PC-3 (cell line): ENCODE results near the gene CACNA1D. TPM values are rescaled to one million over a fixed set of nuclear protein-coding genes. Genes with fewer than 3 reads are reported as not detected.

ENCODE experiments used
- ATAC-seq: fragments of 200-7000 bp; cut with Tn5 transposase; 2 replicates; pipeline ENCODE4 v1.9.1; 2020; ENCODE audit warnings: mild to moderate bottlenecking, moderate library complexity
- BruUV-seq: library from RNA; stranded (reverse); fragments of 400-500 nt; replicated peaks from 2 replicates; lab custom pipeline; 2021; lab: Mats Ljungman, UMichigan
- CTCF ChIA-PET: fragments of 300-600 bp; sonication (Branson Sonifier 250); formaldehyde crosslinking; loops from one replicate; lab custom pipeline; 2022; ENCODE audit warnings: antibody characterized with exemption; lab: Charles Lee
- POLR2A ChIA-PET: fragments of 300-600 bp; sonication (Branson Sonifier 250); formaldehyde crosslinking; loops from one replicate; lab custom pipeline; 2022; ENCODE audit warnings: antibody characterized with exemption; ENCODE audit not compliant: unreplicated experiment; lab: Charles Lee
- DNase-seq: peaks from one replicate; pipeline ENCODE4 v3.0.0-alpha.2; 2015
- H2AFZ ChIP-seq: fragments of 300-600 bp; sonication (generic); 2 replicates; pipeline ENCODE4 v1.6.0; 2016; ENCODE audit warnings: antibody characterized with exemption, low read length
- H3F3A ChIP-seq: fragments of 300-600 bp; sonication (generic); one replicate; pipeline ENCODE4 v1.6.0; 2017; ENCODE audit warnings: antibody characterized with exemption, low read length, control low read depth, mild to moderate bottlenecking; ENCODE audit not compliant: unreplicated experiment
- H3K27ac ChIP-seq: fragments of 300-600 bp; sonication (generic); 2 replicates; pipeline ENCODE4 v1.5.1; 2016; ENCODE audit warnings: mild to moderate bottlenecking, low read length
- H3K27me3 ChIP-seq: fragments of 300-600 bp; sonication (generic); 2 replicates; pipeline ENCODE4 v1.6.1; 2016; ENCODE audit warnings: low read length, mixed read lengths
- H3K36me3 ChIP-seq: fragments of 300-600 bp; sonication (generic); 2 replicates; pipeline ENCODE4 v1.6.1; 2016; ENCODE audit warnings: low read depth, mixed run types, low read length, mixed read lengths
- H3K4me1 ChIP-seq: fragments of 300-600 bp; sonication (generic); 2 replicates; pipeline ENCODE4 v1.5.1; 2016; ENCODE audit warnings: low read length; ENCODE audit not compliant: insufficient read depth
- H3K4me2 ChIP-seq: fragments of 300-600 bp; sonication (generic); 2 replicates; pipeline ENCODE4 v1.6.0; 2016; ENCODE audit warnings: low read length
- H3K4me3 ChIP-seq: fragments of 300-600 bp; sonication (generic); 2 replicates; pipeline ENCODE4 v1.5.1; 2016; ENCODE audit warnings: mild to moderate bottlenecking, low read length, mixed read lengths
- H3K79me2 ChIP-seq: fragments of 300-600 bp; sonication (generic); 2 replicates; pipeline ENCODE4 v1.6.1; 2017; ENCODE audit warnings: low read length, mixed read lengths
- H3K9ac ChIP-seq: fragments of 300-600 bp; sonication (generic); 2 replicates; pipeline ENCODE4 v1.6.0; 2016; ENCODE audit warnings: mild to moderate bottlenecking, low read length
- H3K9me2 ChIP-seq: fragments of 300-600 bp; sonication (generic); replicated peaks from 2 replicates; pipeline ENCODE4 v1.6.1; 2016; ENCODE audit warnings: mixed run types, low read length, mixed read lengths
- H3K9me3 ChIP-seq: fragments of 300-600 bp; sonication (generic); 2 replicates; pipeline ENCODE4 v1.6.1; 2016; ENCODE audit warnings: low read length, mixed read lengths
- H4K20me1 ChIP-seq: fragments of 300-600 bp; sonication (generic); 2 replicates; pipeline ENCODE4 v1.6.1; 2016; ENCODE audit warnings: low read length, mixed read lengths
- CTCF ChIP-seq: fragments of 300-600 bp; sonication (generic); conservative IDR thresholded peaks from 2 replicates; pipeline ENCODE4 v1.5.1; 2017; ENCODE audit warnings: antibody characterized with exemption, low read depth, mild to moderate bottlenecking, low read length
- EZH2 ChIP-seq: fragments of 300-600 bp; sonication (generic); IDR thresholded peaks from one replicate; pipeline ENCODE4 v1.6.1; 2017; ENCODE audit warnings: antibody characterized with exemption, mild to moderate bottlenecking, low read length; ENCODE audit not compliant: unreplicated experiment
- EZH2phosphoT487 ChIP-seq: fragments of 300-600 bp; sonication (generic); IDR thresholded peaks from 2 replicates; pipeline ENCODE4 v1.6.1; 2018; ENCODE audit warnings: mild to moderate bottlenecking, antibody characterized with exemption, low read length, borderline replicate concordance
- intact Hi-C: fragments of 100-400 bp; cut with micrococcal nuclease; formaldehyde crosslinking; loops from 2 replicates; pipeline ENCODE4 v1.9.0; 2023
- total RNA-seq: library from RNA; depleted of rRNA; stranded (reverse); fragments of >200 nt; gene quantifications from 2 replicates; pipeline ENCODE4 v1.2.3, GENCODE V29; 2014

Gene CACNA1D
- total RNA-seq, 1 experiment from 2014 or later = not detected

- TF ChIP-seq EZH2 = no peak
- TF ChIP-seq EZH2phosphoT487 = no peak
- no peak for TF ChIP-seq CTCF
- H3F3A ChIP-seq = no peaks in the 10 kb centered on the region
- no peak overlapping the region for H3K4me2 ChIP-seq
- no peaks in the 10 kb centered on the region for H4K20me1 ChIP-seq
- H2AFZ ChIP-seq = no peak overlapping the region
- DNase-seq (no peak), ATAC-seq (no peak)
- BruUV-seq = no TSS peak
- no peak overlapping the region for H3K9ac ChIP-seq
- H3K27me3 ChIP-seq = peaks cover 93% of the 10 kb centered on the region
- intact Hi-C loops = no loop called here
- no peaks in the 10 kb centered on the region for H3K4me1 ChIP-seq
- ChIA-PET POLR2A (no interaction called here), CTCF (no interaction called here)
- H3K9me2 ChIP-seq = no peaks in the 10 kb centered on the region
- H3K4me3 ChIP-seq = no peak overlapping the region
- H3K27ac ChIP-seq = no peak overlapping the region
- H3K36me3 ChIP-seq = no peaks in the 10 kb centered on the region
- no peaks in the 10 kb centered on the region for H3K9me3 ChIP-seq
- H3K79me2 ChIP-seq = no peaks in the 10 kb centered on the region
These were observed 60.2 kb downstream of the CACNA1D start for GRCh38 chr3:53554559-53555067.

DNA sequence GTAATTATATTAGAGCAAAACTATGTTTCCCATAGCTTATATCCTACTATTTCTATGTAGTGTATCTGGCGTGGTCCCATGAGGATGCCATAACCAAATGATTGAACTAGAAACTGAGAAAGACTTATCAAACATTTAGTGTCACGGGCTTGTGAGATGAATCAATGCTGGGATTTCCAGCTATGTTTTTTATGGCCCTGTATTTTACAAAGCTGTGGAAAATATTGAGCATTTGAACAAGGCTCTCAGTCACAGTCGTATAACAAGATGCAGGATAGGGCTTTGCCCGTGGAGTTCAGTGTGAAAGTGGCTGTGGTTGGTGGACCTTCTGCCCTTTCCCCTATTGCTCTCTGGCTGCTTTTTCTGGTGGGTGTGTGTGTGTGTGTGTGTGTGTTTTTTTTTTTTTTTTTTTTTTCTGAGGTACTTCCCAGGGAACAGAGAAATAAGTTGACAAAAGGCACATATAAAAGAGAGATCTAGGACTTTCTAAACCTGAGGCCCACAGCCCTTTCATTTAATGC is 60.7 kb downstream of the CACNA1D start:
- no peaks in the 10 kb centered on the region for H3K79me2 ChIP-seq
- no peaks in the 10 kb centered on the region for H3K36me3 ChIP-seq
- TF ChIP-seq EZH2 (no peak), CTCF (no peak), EZH2phosphoT487 (no peak)
- intact Hi-C loops = no loop called here
- ChIA-PET CTCF (no interaction called here), POLR2A (no interaction called here)
- H2AFZ ChIP-seq = no peak overlapping the region
- H3K4me1 ChIP-seq = no peaks in the 10 kb centered on the region
- no peak for DNase-seq
- H3K9me3 ChIP-seq = no peaks in the 10 kb centered on the region
- H3K9me2 ChIP-seq = no peaks in the 10 kb centered on the region
- no peak overlapping the region for H3K4me3 ChIP-seq
- H3K4me2 ChIP-seq = no peak overlapping the region
- H4K20me1 ChIP-seq = no peaks in the 10 kb centered on the region
- peaks cover 91% of the 10 kb centered on the region for H3K27me3 ChIP-seq
- no peak for ATAC-seq
- no peak overlapping the region for H3K27ac ChIP-seq
- H3K9ac ChIP-seq = no peak overlapping the region
- H3F3A ChIP-seq = no peaks in the 10 kb centered on the region
- BruUV-seq = no TSS peak

GRCh38 chr3:53566461-53567145 is 72.2 kb downstream of the CACNA1D start:
- Histone ChIP-seq H3K9ac (no peak overlapping the region), H3K4me1 (0 out of 2 replicates have a peak, but pooled peaks cover 9% of the 10 kb centered on the region), H3K9me3 (no peaks in the 10 kb centered on the region), H3K9me2 (no peaks in the 10 kb centered on the region), H3F3A (no peaks in the 10 kb centered on the region), H3K36me3 (no peaks in the 10 kb centered on the region), H3K79me2 (no peaks in the 10 kb centered on the region), H3K4me2 (no peak overlapping the region), H3K27me3 (peaks cover 79% of the 10 kb centered on the region), H2AFZ (no peak overlapping the region), H3K27ac (no peak overlapping the region), H3K4me3 (no peak overlapping the region), H4K20me1 (no peaks in the 10 kb centered on the region)
- no TSS peak for BruUV-seq
- ChIA-PET CTCF (no interaction called here), POLR2A (no interaction called here)
- DNase-seq (no peak), ATAC-seq (no peak)
- intact Hi-C loops = no loop called here
- TF ChIP-seq EZH2phosphoT487 (no peak), EZH2 (no peak), CTCF (no peak)
